K562 (cell line): ENCODE results near the gene SLC38A10. TPM values are rescaled to one million over a fixed set of nuclear protein-coding genes. Genes with fewer than 3 reads are reported as not detected.

Experiments
- ATAC-seq: fragments of 200-7000 bp; cut with Tn5 transposase; 3 replicates; pipeline ENCODE4 v1.9.1; 2020; ENCODE audit warnings: moderate library complexity
- BruUV-seq: library from RNA; stranded (reverse); fragments of 400-500 nt; replicated peaks from 2 replicates; lab custom pipeline; 2021; lab: Mats Ljungman, UMichigan
- CTCF ChIA-PET: fragments of 300-600 bp; formaldehyde crosslinking; extraction: SDS; loops from one replicate; lab custom pipeline; 2021; ENCODE audit warnings: low intra/inter-chr PET ratio; lab: Yijun Ruan, JAX
- POLR2A ChIA-PET: fragments of 300-600, 350-650 bp; sonication (Branson Sonifier 250); formaldehyde crosslinking; extraction: SDS; loops from one replicate; lab custom pipeline; 2021; ENCODE audit warnings: antibody characterized with exemption, inconsistent platforms; lab: Yijun Ruan, JAX
- DNase-seq, 4 experiments: peaks; one replicate each; pipeline versions ENCODE4 v3.0.0 to v3.0.0-alpha.2; 2011 to 2018; ENCODE audit warnings: low spot score in 3 of 4, mixed read lengths in 3 of 4; ENCODE audit errors: extremely low read depth in 1 of 4
- FAIRE-seq: peaks from 2 replicates; lab custom pipeline; 2011; peaks lifted over from hg19 to GRCh38; lab: Jason Lieb, UNC
- H2AFZ ChIP-seq: 2 replicates; pipeline ENCODE4 v1.6.0; 2011; ENCODE audit warnings: low read depth, low read length, control low read depth, inconsistent platforms
- H3K27ac ChIP-seq: fragments of 200-600 bp; 3 replicates; pipeline ENCODE4 v1.8.0; 2011; ENCODE audit warnings: low read depth, mild to moderate bottlenecking, control low read depth, inconsistent platforms, low read length, moderate library complexity, mixed read lengths; ENCODE audit errors: extremely low read depth
- H3K27me3 ChIP-seq, 2 experiments: fragments of 300-600 bp in 1 of 2; 2 replicates in 1 of 2; 3 replicates in 1 of 2; pipeline versions ENCODE4 v1.6.0 to v1.8.0; 2011; ENCODE audit warnings: inconsistent platforms in 2 of 2, low read length in 2 of 2, mild to moderate bottlenecking in 1 of 2, mixed read lengths in 1 of 2, moderate library complexity in 1 of 2; ENCODE audit not compliant: control insufficient read depth in 2 of 2, insufficient read depth in 2 of 2
- H3K36me3 ChIP-seq: fragments of 300-600 bp; 3 replicates; pipeline ENCODE4 v1.8.0; 2011; ENCODE audit warnings: mild to moderate bottlenecking, low read length, inconsistent platforms; ENCODE audit not compliant: control insufficient read depth, insufficient read depth
- H3K4me1 ChIP-seq, 2 experiments: fragments of 200-600 bp in 1 of 2; replicated peaks in 1 of 2; 2 replicates in 1 of 2; 3 replicates in 1 of 2; pipeline versions ENCODE4 v1.5.1 to v1.8.0; 2011; ENCODE audit warnings: inconsistent platforms in 2 of 2, low read length in 2 of 2, mild to moderate bottlenecking in 1 of 2, mixed read lengths in 1 of 2, moderate library complexity in 1 of 2; ENCODE audit not compliant: control insufficient read depth in 2 of 2, insufficient read depth in 2 of 2
- H3K4me2 ChIP-seq: 2 replicates; pipeline ENCODE4 v1.6.1; 2011; ENCODE audit warnings: low read length, control low read depth, inconsistent platforms, mixed read lengths; ENCODE audit not compliant: insufficient read depth
- H3K4me3 ChIP-seq: fragments of 200-600 bp; sonication (generic), shearing (Covaris generic); 2 replicates; pipeline ENCODE4 v1.5.1; 2016; ENCODE audit warnings: control low read depth, inconsistent platforms
- H3K79me2 ChIP-seq: fragments of 200-600 bp; 3 replicates; pipeline ENCODE4 v1.8.0; 2011; ENCODE audit warnings: low read length, inconsistent platforms; ENCODE audit not compliant: control insufficient read depth, insufficient read depth
- H3K9ac ChIP-seq, 2 experiments: 2 replicates each; pipeline versions ENCODE4 v1.6.0 to v1.6.1; 2011; ENCODE audit warnings: low read depth in 2 of 2, low read length in 2 of 2, control low read depth in 1 of 2, inconsistent platforms in 1 of 2, mild to moderate bottlenecking in 1 of 2, mixed read lengths in 1 of 2; ENCODE audit not compliant: insufficient read depth in 1 of 2
- H3K9me1 ChIP-seq: one replicate; pipeline ENCODE4 v1.6.0; 2011; ENCODE audit warnings: inconsistent platforms, mild to moderate bottlenecking, low read length, moderate library complexity; ENCODE audit not compliant: control insufficient read depth, insufficient read depth
- H3K9me3 ChIP-seq: replicated peaks from 2 replicates; pipeline ENCODE4 v1.5.1; 2011; ENCODE audit warnings: low read depth, low read length, inconsistent platforms; ENCODE audit not compliant: control insufficient read depth, insufficient read depth
- H4K20me1 ChIP-seq: replicated peaks from 2 replicates; pipeline ENCODE4 v1.6.1; 2011; ENCODE audit warnings: low read length, inconsistent platforms, mixed read lengths; ENCODE audit not compliant: control insufficient read depth, insufficient read depth
- ARID2 ChIP-seq: fragments of 450-650 bp; IDR thresholded peaks from 2 replicates; pipeline ENCODE4 v1.6.1; 2017; ENCODE audit warnings: antibody characterized with exemption, mild to moderate bottlenecking
- ATF6 ChIP-seq: sonication (generic); formaldehyde crosslinking; IDR thresholded peaks from 2 replicates; pipeline ENCODE4 v1.4.0; 2020; ENCODE audit warnings: mild to moderate bottlenecking, missing genetic modification reagents
- CHCHD3 ChIP-seq: fragments of 250-450 bp; sonication (Bioruptor Pico); IDR thresholded peaks from 2 replicates; pipeline ENCODE4 v2.1.2; 2022; ENCODE audit warnings: mild to moderate bottlenecking
- CHD2 ChIP-seq: IDR thresholded peaks from 2 replicates; pipeline ENCODE4 v1.6.1; 2011; ENCODE audit warnings: low read depth, low read length
- CTCFL ChIP-seq: IDR thresholded peaks from 2 replicates; pipeline ENCODE4 v1.6.1; 2011; ENCODE audit warnings: borderline replicate concordance, low read depth, mild to moderate bottlenecking, moderate library complexity, low read length; ENCODE audit not compliant: insufficient read depth, poor library complexity, severe bottlenecking
- E2F1 ChIP-seq: sonication (generic); formaldehyde crosslinking; IDR thresholded peaks from 2 replicates; pipeline ENCODE4 v1.8.1; 2023; ENCODE audit warnings: mild to moderate bottlenecking, missing genetic modification reagents, moderate library complexity
- KDM1A ChIP-seq, 2 experiments: fragments of 450-650 bp; IDR thresholded peaks; 2 replicates each; pipeline ENCODE4 v1.6.1; 2016; ENCODE audit warnings: mild to moderate bottlenecking in 2 of 2
- RBM34 ChIP-seq: fragments of 200-400 bp; formaldehyde crosslinking; IDR thresholded peaks from 2 replicates; pipeline ENCODE4 v1.6.1; 2018; ENCODE audit warnings: low read length, borderline replicate concordance; ENCODE audit not compliant: insufficient read depth
- SAP30 ChIP-seq: fragments of 200-600 bp; sonication (generic); IDR thresholded peaks from 2 replicates; pipeline ENCODE4 v1.6.1; 2012; ENCODE audit warnings: borderline replicate concordance, low read depth, mild to moderate bottlenecking, moderate library complexity, low read length, control low read depth, inconsistent platforms; ENCODE audit not compliant: insufficient read depth, poor library complexity, severe bottlenecking
- SMAD4 ChIP-seq: fragments of 250-450 bp; sonication (Bioruptor Pico); conservative IDR thresholded peaks from 2 replicates; pipeline ENCODE4 v1.8.0; 2021; ENCODE audit warnings: inconsistent platforms, mild to moderate bottlenecking, moderate library complexity
- SRSF1 ChIP-seq: fragments of 200-400 bp; formaldehyde crosslinking; IDR thresholded peaks from 2 replicates; pipeline ENCODE4 v1.6.1; 2017; ENCODE audit warnings: mild to moderate bottlenecking, low read depth, low read length, moderate library complexity
- XRCC4 ChIP-seq: IDR thresholded peaks from one replicate; pipeline ENCODE4 v1.6.1; 2011; ENCODE audit not compliant: insufficient read depth, insufficient read length; ENCODE audit errors: extremely low read depth
- ZBTB1 ChIP-seq: sonication (generic); formaldehyde crosslinking; IDR thresholded peaks from 2 replicates; pipeline ENCODE4 v1.8.1; 2023; ENCODE audit warnings: missing genetic modification reagents, low read depth, mild to moderate bottlenecking, borderline replicate concordance
- ZNF174 ChIP-seq: fragments of 250-450 bp; sonication (Bioruptor Pico); IDR thresholded peaks from 2 replicates; pipeline ENCODE4 v1.4.0; 2020; ENCODE audit warnings: mild to moderate bottlenecking
- ZNF274 ChIP-seq: IDR thresholded peaks from 2 replicates; pipeline ENCODE4 v1.6.1; 2011; ENCODE audit warnings: low read depth, mild to moderate bottlenecking, low read length, moderate library complexity, borderline replicate concordance
- ZNF282 ChIP-seq: sonication (generic); formaldehyde crosslinking; IDR thresholded peaks from 2 replicates; pipeline ENCODE4 v1.8.1; 2023; ENCODE audit warnings: missing genetic modification reagents
- WGBS: fragments of 100-300 bp; shearing (Covaris generic); methylation state at CpG from one replicate; pipeline ENCODE4 v1.1.6; 2016; ENCODE audit warnings: low coverage, mixed read lengths; ENCODE audit not compliant: insufficient coverage; ENCODE audit errors: missing lambda C conversion rate; 5-methylcytosine and 5-hydroxymethylcytosine counted together
- in situ Hi-C: fragments of 300-500 bp; cut with MboI; formaldehyde crosslinking; loops from 4 replicates; pipeline ENCODE4 v1.15.0; 2018; ENCODE audit warnings: inconsistent platforms, mixed read lengths
- intact Hi-C: fragments of 100-400 bp; cut with micrococcal nuclease; formaldehyde crosslinking; loops from 2 replicates; pipeline ENCODE4 v1.14.2; 2022
- polyA plus RNA-seq, 8 experiments: library from polyadenylated mRNA; depleted of rRNA in 4 of 8; stranded (reverse) in 5 of 8; unstranded in 3 of 8; fragments of >200 nt; fragmentation: Nextera tagmentation in 2 of 8; fragmentation: Illumina TruSeq in 1 of 8; extraction: Ambion mirVana in 2 of 8; extraction: Trizol in 1 of 8; gene quantifications; 2 replicates each; pipeline versions ENCODE4 v1.2.1 to v1.2.3, GENCODE V29; 2011 to 2014; ENCODE audit warnings: inconsistent platforms in 1 of 8, missing spikeins in 1 of 8
- total RNA-seq, 7 experiments: library from RNA; depleted of rRNA in 6 of 7; stranded (reverse); fragments of >200 nt in 6 of 7; fragmentation: Illumina TruSeq in 2 of 7; extraction: Trizol in 2 of 7; gene quantifications; 2 replicates each; pipeline versions ENCODE4 v1.2.1 to v1.2.3, GENCODE V29; 2011 to 2021; ENCODE audit warnings: low replicate concordance in 1 of 7

Gene SLC38A10
- total and polyA plus RNA-seq, 9 of the 15 experiments (the other 6 are each of a cell fraction or from before 2014, with no cell fraction given): 0.45 to 54.2 (median 13.8) TPM

- no peak overlapping the region for H2AFZ ChIP-seq
- H3K36me3 ChIP-seq: peaks cover 44% of the 10 kb centered on the region; the same call in 2 of the 3 replicates
- intact Hi-C loops: no loop called here
- no peak for ATAC-seq
- CTCF ChIA-PET: no interaction called here
- FAIRE-seq: no peak
- no peak overlapping the region; a peak in 1 of 4 replicates for H3K9ac ChIP-seq
- H3K79me2 ChIP-seq: no peaks in the 10 kb centered on the region
- no peak overlapping the region for H3K27ac ChIP-seq
- WGBS: 88% methylated on average over 18 of the region's 19 CpGs
- H3K9me1 ChIP-seq: no peaks in the 10 kb centered on the region
- BruUV-seq: no TSS peak
- POLR2A ChIA-PET: interaction anchor here (1.0 kb wide), 1 partner anchor 38 kb away, joined by 3 read pairs; the partner anchor contains the start of gene SLC38A10
- TF ChIP-seq E2F1 (CRISPR knock-in tag) (no peak), ZNF174 (CRISPR knock-in tag) (no peak), ZBTB1 (CRISPR knock-in tag) (no peak), CHD2 (no peak), KDM1A (IDR thresholded peaks at IDR 0.05) (no peak), ARID2 (no peak), SRSF1 (no peak), CHCHD3 (CRISPR knock-in tag) (no peak), SMAD4 (CRISPR knock-in tag) (no peak), ZNF282 (no peak), CTCFL (no peak), SAP30 (no peak), XRCC4 (no peak), ATF6 (CRISPR knock-in tag) (no peak), ZNF274 (no peak), RBM34 (no peak)
- H3K4me3 ChIP-seq: no peak overlapping the region
- no peaks in the 10 kb centered on the region for H3K9me3 ChIP-seq
- H3K27me3 ChIP-seq: no peaks in the 10 kb centered on the region
- DNase-seq: no peak
- in situ Hi-C loops: no loop called here
- H3K4me1 ChIP-seq: peaks cover 0 to 45% of the 10 kb centered on the region in 2 experiments; a peak in 2 of 5 replicates
- H3K4me2 ChIP-seq: no peak overlapping the region
- H4K20me1 ChIP-seq: no peaks in the 10 kb centered on the region; the same call in 1 of the 2 replicates
Observed at GRCh38 chr17:81257533-81257932, 37.6 kb downstream of the SLC38A10 start.
